GM12878 (cell line): Measurements from ENCODE around the gene GLRX5. TPM values are rescaled to one million over a fixed set of nuclear protein-coding genes. Genes with fewer than 3 reads are reported as not detected.

Source experiments
- ATAC-seq: fragments of 200-7000 bp; cut with Tn5 transposase; 3 replicates; pipeline ENCODE4 v1.9.1; 2020; ENCODE audit warnings: mild to moderate bottlenecking, moderate library complexity
- BruUV-seq: library from RNA; stranded (reverse); fragments of 400-500 nt; replicated peaks from 2 replicates; lab custom pipeline; 2021; lab: Mats Ljungman, UMichigan
- CTCF ChIA-PET: fragments of 300-600 bp; sonication (Branson Sonifier 250); formaldehyde crosslinking; extraction: SDS; loops from one replicate; lab custom pipeline; 2021; ENCODE audit warnings: inconsistent platforms; lab: Yijun Ruan, JAX
- POLR2A ChIA-PET: fragments of 350-600 bp; formaldehyde crosslinking; extraction: SDS; loops from one replicate; lab custom pipeline; 2021; ENCODE audit warnings: inconsistent platforms; lab: Charles Lee
- RAD21 ChIA-PET: fragments of 300-600 bp; sonication (Branson Sonifier 250); formaldehyde crosslinking; loops from one replicate; lab custom pipeline; 2023; ENCODE audit warnings: antibody characterized with exemption; ENCODE audit not compliant: unreplicated experiment; lab: Charles Lee
- SMC1A ChIA-PET: fragments of 300-600 bp; sonication (Branson Sonifier 250); formaldehyde crosslinking; loops from one replicate; lab custom pipeline; 2023; ENCODE audit not compliant: unreplicated experiment, uncharacterized antibody; lab: Charles Lee
- DNase-seq: peaks from one replicate; pipeline ENCODE4 v3.0.0-alpha.2; 2011; ENCODE audit warnings: low read depth, low spot score
- FAIRE-seq: peaks from 3 replicates; lab custom pipeline; 2011; peaks lifted over from hg19 to GRCh38; lab: Jason Lieb, UNC
- H2AFZ ChIP-seq: 2 replicates; pipeline ENCODE4 v1.6.0; 2011; ENCODE audit warnings: low read depth, low read length, control low read depth; ENCODE audit not compliant: control insufficient read depth
- H3K27ac ChIP-seq: 2 replicates; pipeline ENCODE4 v1.5.1; 2011; ENCODE audit warnings: control low read depth; ENCODE audit not compliant: control insufficient read depth, insufficient read depth
- H3K27me3 ChIP-seq, 2 experiments: replicated peaks in 1 of 2; 2 replicates each; pipeline versions ENCODE4 v1.6.0 to v1.6.1; 2011; ENCODE audit warnings: low read length in 1 of 2; ENCODE audit not compliant: control insufficient read depth in 2 of 2, insufficient read depth in 2 of 2
- H3K36me3 ChIP-seq, 2 experiments: 2 replicates each; pipeline ENCODE4 v1.5.1; 2011; ENCODE audit warnings: low read length in 1 of 2; ENCODE audit not compliant: control insufficient read depth in 2 of 2, insufficient read depth in 2 of 2
- H3K4me1 ChIP-seq: 2 replicates; pipeline ENCODE4 v1.6.1; 2011; ENCODE audit warnings: mild to moderate bottlenecking, low read length, moderate library complexity, mixed read lengths; ENCODE audit not compliant: control insufficient read depth, insufficient read depth
- H3K4me2 ChIP-seq: 2 replicates; pipeline ENCODE4 v1.6.0; 2011; ENCODE audit warnings: control low read depth; ENCODE audit not compliant: control insufficient read depth, insufficient read depth
- H3K4me3 ChIP-seq: fragments of 200-600 bp; sonication (generic); 2 replicates; pipeline ENCODE4 v1.5.1; 2016
- H3K79me2 ChIP-seq: 2 replicates; pipeline ENCODE4 v1.6.0; 2011; ENCODE audit warnings: low read length; ENCODE audit not compliant: control insufficient read depth, insufficient read depth
- H3K9ac ChIP-seq: 2 replicates; pipeline ENCODE4 v1.8.0; 2011; ENCODE audit warnings: low read length, control low read depth, mixed read lengths; ENCODE audit not compliant: control insufficient read depth, insufficient read depth
- H3K9me3 ChIP-seq: replicated peaks from 3 replicates; pipeline ENCODE4 v1.5.1; 2011; ENCODE audit warnings: mild to moderate bottlenecking, low read length; ENCODE audit not compliant: control insufficient read depth, insufficient read depth
- H4K20me1 ChIP-seq: 2 replicates; pipeline ENCODE4 v1.6.0; 2011; ENCODE audit not compliant: control insufficient read depth, insufficient read depth
- ATF3 ChIP-seq: IDR thresholded peaks from 2 replicates; pipeline ENCODE4 v1.6.1; 2011; ENCODE audit warnings: low read depth, mild to moderate bottlenecking, low read length, moderate library complexity, borderline replicate concordance; ENCODE audit errors: extremely low read depth
- DPF2 ChIP-seq: fragments of 450-650 bp; IDR thresholded peaks from 2 replicates; pipeline ENCODE4 v1.6.1; 2017; ENCODE audit warnings: mild to moderate bottlenecking
- IKZF1 ChIP-seq: fragments of 450-650 bp; conservative IDR thresholded peaks from 2 replicates; pipeline ENCODE4 v1.6.1; 2017; ENCODE audit warnings: antibody characterized with exemption, mild to moderate bottlenecking
- NFYA ChIP-seq: IDR thresholded peaks from 2 replicates; pipeline ENCODE4 v1.6.1; 2011; ENCODE audit warnings: low read depth, mild to moderate bottlenecking, low read length, improper control_type of control experiment, borderline replicate concordance
- NR2C2 ChIP-seq: IDR thresholded peaks from 2 replicates; pipeline ENCODE4 v1.6.1; 2011; ENCODE audit warnings: borderline replicate concordance, low read depth; ENCODE audit not compliant: control insufficient read depth, insufficient read length
- POLR2A ChIP-seq: IDR thresholded peaks from 2 replicates; pipeline ENCODE4 v1.6.1; 2011; ENCODE audit warnings: low read depth, mild to moderate bottlenecking, low read length
- RUNX3 ChIP-seq: IDR thresholded peaks from 2 replicates; pipeline ENCODE4 v1.6.1; 2012; ENCODE audit warnings: low read length, inconsistent platforms
- SMARCA5 ChIP-seq: fragments of 450-650 bp; IDR thresholded peaks from 2 replicates; pipeline ENCODE4 v1.6.1; 2017; ENCODE audit warnings: mild to moderate bottlenecking
- WRNIP1 ChIP-seq: IDR thresholded peaks from 2 replicates; pipeline ENCODE4 v1.6.1; 2011; ENCODE audit warnings: low read depth, low read length, improper control_type of control experiment, borderline replicate concordance
- ZNF217 ChIP-seq: fragments of 450-650 bp; IDR thresholded peaks from 2 replicates; pipeline ENCODE4 v1.6.1; 2017; ENCODE audit warnings: antibody characterized with exemption, mild to moderate bottlenecking
- ZNF384 ChIP-seq: IDR thresholded peaks from 2 replicates; pipeline ENCODE4 v1.6.1; 2012; ENCODE audit warnings: low read depth, mild to moderate bottlenecking, low read length, improper control_type of control experiment, borderline replicate concordance
- ZNF622 ChIP-seq: fragments of 450-650 bp; IDR thresholded peaks from 2 replicates; pipeline ENCODE4 v1.6.1; 2017; ENCODE audit warnings: mild to moderate bottlenecking, inconsistent platforms
- ZZZ3 ChIP-seq: IDR thresholded peaks from 2 replicates; pipeline ENCODE4 v1.6.1; 2011; ENCODE audit warnings: low read depth; ENCODE audit not compliant: control insufficient read depth, insufficient read length
- WGBS: methylation state at CpG from one replicate; pipeline ENCODE4 v1.1.6; 2016; ENCODE audit warnings: low lambda C conversion rate; ENCODE audit not compliant: insufficient replicate concordance, insufficient coverage; ENCODE audit errors: missing lambda C conversion rate; 5-methylcytosine and 5-hydroxymethylcytosine counted together
- in situ Hi-C: fragments of 300-500 bp; cut with MboI; formaldehyde crosslinking; loops from 9 replicates; pipeline ENCODE4 v1.14.3; 2018; ENCODE audit warnings: mixed read lengths
- intact Hi-C: fragments of 100-400 bp; cut with micrococcal nuclease; formaldehyde crosslinking; loops from one replicate; pipeline ENCODE4 v1.14.2; 2022; ENCODE audit not compliant: unreplicated experiment
- polyA plus RNA-seq, 11 experiments: library from polyadenylated mRNA; depleted of rRNA in 4 of 11; unstranded in 6 of 11; stranded (reverse) in 5 of 11; fragments of >200 nt; fragmentation: Nextera tagmentation in 4 of 11; fragmentation: Illumina TruSeq in 1 of 11; extraction: Ambion mirVana in 4 of 11; extraction: Trizol in 1 of 11; gene quantifications; 1 replicate in 1 of 11; 2 replicates in 10 of 11; pipeline versions ENCODE4 v1.2.1 to v1.2.3, GENCODE V29; 2011 to 2016; ENCODE audit warnings: inconsistent platforms in 2 of 11, missing spikeins in 2 of 11, low read depth in 1 of 11
- total RNA-seq, 4 experiments: library from RNA; depleted of rRNA in 3 of 4; stranded (reverse); fragments of >200 nt in 3 of 4; fragmentation: Illumina TruSeq in 1 of 4; extraction: Trizol in 1 of 4; gene quantifications; 2 replicates each; pipeline versions ENCODE4 v1.2.1 to v1.2.3, GENCODE V29; 2013 to 2021

The GLRX5 gene
- total and polyA plus RNA-seq, 10 of the 15 experiments (the other 5 are each of a cell fraction or from before 2014, with no cell fraction given) = 12.8 to 139 (median 55.4) TPM

GRCh38 chr14:95493976-95494375 lies 40.9 kb upstream of the GLRX5 start (continued):
- no peak for TF ChIP-seq ZNF384
- TF ChIP-seq ZZZ3 = no peak
- no peak for TF ChIP-seq ZNF622

- ATAC-seq (peak; percentile 44), DNase-seq (no peak), FAIRE-seq (no peak)
- BruUV-seq = no TSS peak
- in situ Hi-C loops (no loop called here), intact Hi-C loops (loop anchor here (2.0 kb wide), 2 partner anchors 14 to 22 kb away; partner anchors contain the start of gene SYNE3)
- ChIA-PET POLR2A (interaction anchor here (0.7 to 17.4 kb wide), 4 partner anchors 8 to 21 kb away, joined by 3 to 276 read pairs (median 30); partner anchors contain the start of gene SYNE3), SMC1A (interaction anchor here (0.8 to 8.8 kb wide), 7 partner anchors 9 to 52 kb away, joined by 3 to 69 read pairs (median 24); partner anchors contain the start of gene SYNE3), RAD21 (interaction anchor here (0.5 to 6.5 kb wide), 3 partner anchors 14 to 168 kb away, joined by 3 to 49 read pairs (median 20); partner anchors contain the start of gene SYNE3), CTCF (interaction anchor here (0.8 to 6.0 kb wide), 6 partner anchors 12 to 52 kb away, joined by 3 to 36 read pairs (median 6); partner anchors contain the start of gene SYNE3)
- no peak overlapping the region; the same call in 1 of the 2 replicates for H2AFZ ChIP-seq
- H3K4me2 ChIP-seq = peak overlapping the region; percentile 43
- H3K27ac ChIP-seq = peak overlapping the region; percentile 98
- H3K9ac ChIP-seq = peak overlapping the region; percentile 66; the same call in 1 of the 2 replicates
- 39% methylated on average over 4 of the region's 4 CpGs for WGBS
- H3K4me1 ChIP-seq = peaks cover 56% of the 10 kb centered on the region
- no peaks in the 10 kb centered on the region for H4K20me1 ChIP-seq
- H3K36me3 ChIP-seq = peaks cover 0 to 5% of the 10 kb centered on the region in 2 experiments; a peak in 3 of 4 replicates
- H3K79me2 ChIP-seq = peaks cover 82% of the 10 kb centered on the region
- no peak overlapping the region for H3K4me3 ChIP-seq
- 0 out of 2 replicates have a peak, but pooled peaks have one; percentile 24 for TF ChIP-seq DPF2
- TF ChIP-seq IKZF1 = 0 out of 2 replicates have a peak, but pooled peaks have one; percentile 10
- no peak for TF ChIP-seq ATF3
- peak; percentile 67; the same call in 1 of the 2 replicates for TF ChIP-seq ZNF217
- TF ChIP-seq NR2C2 = no peak
- no peak for TF ChIP-seq NFYA
- TF ChIP-seq WRNIP1 = no peak
- TF ChIP-seq POLR2A = no peak
- peak; percentile 21; the same call in 1 of the 2 replicates for TF ChIP-seq RUNX3
- TF ChIP-seq SMARCA5 = peak; percentile 93
- no peaks in the 10 kb centered on the region; the same call in 1 of the 3 replicates for H3K9me3 ChIP-seq
- no peaks in the 10 kb centered on the region for H3K27me3 ChIP-seq
Observed at GRCh38 chr14:95494456-95494855, 40.4 kb upstream of the GLRX5 start.
